Measurements from ENCODE around the gene TBCEL. TPM values are rescaled to one million over a fixed set of nuclear protein-coding genes. Genes with fewer than 3 reads are reported as not detected.
A peak's percentile ranks its signal among the peaks of the same experiment; 100 is the strongest.

TBCEL gene
- total RNA-seq, 3 donors from 2014 or later: 16.0 to 31.8 (median 26.9) TPM

DNA sequence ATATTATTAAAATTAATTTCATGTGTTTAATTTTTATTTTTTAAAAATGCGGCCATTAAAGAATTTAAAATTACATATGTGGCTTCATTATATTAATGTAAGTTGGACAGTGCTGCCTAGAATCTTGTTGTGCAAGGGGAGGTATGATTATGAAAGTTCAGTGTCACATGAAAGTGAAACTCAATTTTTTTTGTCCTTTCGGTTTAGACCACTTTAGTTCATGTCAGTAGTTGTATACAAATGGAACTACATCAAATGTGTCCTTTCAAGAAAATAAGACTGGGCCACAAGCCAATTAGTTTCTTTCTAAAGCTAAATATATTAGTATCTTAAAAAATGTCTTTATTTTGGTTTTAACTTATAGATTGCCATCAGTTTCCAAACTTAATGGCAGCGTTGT lies 35.7 kb downstream of the TBCEL start:
- H3K36me3 ChIP-seq: peaks cover 6% of the 10 kb centered on the region
- no peak for DNase-seq (ENCODE audit: low spot score in 2 of 2)
- H3K27me3 ChIP-seq: no peaks in the 10 kb centered on the region
- H3K4me3 ChIP-seq: no peak overlapping the region
- no peak overlapping the region for H3K27ac ChIP-seq
- intact Hi-C loops (cut with DNase I; ENCODE audit: low total_unique reads): no loop called here
- TF ChIP-seq, protein P1, sequence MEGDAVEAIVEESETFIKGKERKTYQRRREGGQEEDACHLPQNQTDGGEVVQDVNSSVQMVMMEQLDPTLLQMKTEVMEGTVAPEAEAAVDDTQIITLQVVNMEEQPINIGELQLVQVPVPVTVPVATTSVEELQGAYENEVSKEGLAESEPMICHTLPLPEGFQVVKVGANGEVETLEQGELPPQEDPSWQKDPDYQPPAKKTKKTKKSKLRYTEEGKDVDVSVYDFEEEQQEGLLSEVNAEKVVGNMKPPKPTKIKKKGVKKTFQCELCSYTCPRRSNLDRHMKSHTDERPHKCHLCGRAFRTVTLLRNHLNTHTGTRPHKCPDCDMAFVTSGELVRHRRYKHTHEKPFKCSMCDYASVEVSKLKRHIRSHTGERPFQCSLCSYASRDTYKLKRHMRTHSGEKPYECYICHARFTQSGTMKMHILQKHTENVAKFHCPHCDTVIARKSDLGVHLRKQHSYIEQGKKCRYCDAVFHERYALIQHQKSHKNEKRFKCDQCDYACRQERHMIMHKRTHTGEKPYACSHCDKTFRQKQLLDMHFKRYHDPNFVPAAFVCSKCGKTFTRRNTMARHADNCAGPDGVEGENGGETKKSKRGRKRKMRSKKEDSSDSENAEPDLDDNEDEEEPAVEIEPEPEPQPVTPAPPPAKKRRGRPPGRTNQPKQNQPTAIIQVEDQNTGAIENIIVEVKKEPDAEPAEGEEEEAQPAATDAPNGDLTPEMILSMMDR (IDR thresholded peaks at IDR 0.05): no peak
- TF ChIP-seq POLR2A (IDR thresholded peaks at IDR 0.05) (no peak), POLR2AphosphoS5 (IDR thresholded peaks at IDR 0.05) (no peak)
- H3K4me1 ChIP-seq: no peaks in the 10 kb centered on the region
- no peaks in the 10 kb centered on the region for H3K9me3 ChIP-seq

DNA sequence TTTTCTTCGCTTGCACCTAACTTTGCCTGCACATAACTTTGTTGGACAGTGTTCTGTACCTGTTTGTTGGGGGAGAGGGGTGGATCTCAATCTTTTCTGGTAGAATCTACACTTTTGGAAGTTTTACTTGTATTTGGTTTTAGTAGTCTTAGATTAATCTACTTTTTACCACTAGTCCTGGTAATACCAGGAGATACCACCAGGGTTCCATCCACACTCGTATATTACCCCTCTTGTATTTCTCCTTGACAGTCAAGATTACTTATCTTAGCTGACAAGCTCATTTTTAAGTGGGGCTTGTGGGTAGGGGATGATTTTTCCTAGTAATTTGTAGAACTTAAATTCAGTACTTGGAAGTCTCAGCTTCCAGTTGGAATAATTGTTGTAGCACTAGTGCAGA lies 39.8 kb downstream of the TBCEL start:
- no peaks in the 10 kb centered on the region for H3K4me1 ChIP-seq
- intact Hi-C loops (cut with DNase I; ENCODE audit: low total_unique reads): no loop called here
- no peak for DNase-seq (ENCODE audit: low spot score in 2 of 2)
- no peaks in the 10 kb centered on the region for H3K36me3 ChIP-seq
- no peak overlapping the region for H3K27ac ChIP-seq
- no peaks in the 10 kb centered on the region for H3K27me3 ChIP-seq
- no peaks in the 10 kb centered on the region for H3K9me3 ChIP-seq
- H3K4me3 ChIP-seq: no peak overlapping the region
- TF ChIP-seq, protein P1 (IDR thresholded peaks at IDR 0.05): peak in 2 of 3 donors; percentile 15 to 37
- TF ChIP-seq POLR2A (IDR thresholded peaks at IDR 0.05): no peak
- TF ChIP-seq POLR2AphosphoS5 (IDR thresholded peaks at IDR 0.05): no peak

DNA sequence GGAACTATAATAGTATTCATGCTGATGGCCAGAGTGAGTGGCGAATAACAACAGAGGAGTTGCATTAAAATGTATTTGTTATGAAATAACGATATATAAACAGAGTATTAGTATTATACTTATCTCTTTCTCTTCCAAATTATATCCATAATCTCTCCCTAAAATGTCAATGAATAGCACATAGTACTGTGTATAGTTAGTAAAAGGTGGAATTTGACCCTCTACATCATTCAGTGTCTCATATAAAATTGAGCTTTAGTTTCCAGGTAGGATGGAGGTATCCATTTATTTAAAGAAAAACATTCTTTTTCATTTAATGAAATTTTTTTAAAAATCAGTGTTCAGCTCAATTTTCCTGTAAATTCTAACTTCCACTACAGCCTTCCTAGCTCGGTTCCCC lies 42.7 kb downstream of the TBCEL start:
- Histone ChIP-seq H3K27me3 (no peaks in the 10 kb centered on the region), H3K36me3 (no peaks in the 10 kb centered on the region), H3K4me1 (no peaks in the 10 kb centered on the region), H3K27ac (no peak overlapping the region), H3K9me3 (no peaks in the 10 kb centered on the region), H3K4me3 (no peak overlapping the region)
- intact Hi-C loops (cut with DNase I; ENCODE audit: low total_unique reads): no loop called here
- TF ChIP-seq, protein P1 (IDR thresholded peaks at IDR 0.05): no peak
- TF ChIP-seq POLR2A (IDR thresholded peaks at IDR 0.05): no peak
- no peak for TF ChIP-seq POLR2AphosphoS5 (IDR thresholded peaks at IDR 0.05)
- DNase-seq (ENCODE audit: low spot score in 2 of 2): no peak

DNA sequence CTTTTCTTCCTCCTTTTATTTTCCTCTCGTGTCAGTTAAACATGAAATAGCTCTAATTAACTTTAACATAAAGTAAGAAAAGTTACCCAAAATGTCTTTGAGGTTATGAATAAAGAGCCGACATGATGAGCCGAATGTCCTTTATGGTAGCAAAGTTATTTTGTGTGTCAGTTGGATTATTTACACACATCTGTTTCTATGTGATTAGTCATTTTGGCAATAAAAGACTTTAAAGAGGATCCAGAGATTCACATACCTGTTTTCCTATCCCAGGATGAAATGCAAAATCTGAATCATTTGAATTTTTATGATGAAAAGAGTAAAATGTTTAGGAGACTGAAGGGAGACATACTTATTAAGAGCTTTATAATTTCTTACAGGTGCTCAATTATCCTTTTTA lies 43.1 kb downstream of the TBCEL start:
- intact Hi-C loops (cut with DNase I; ENCODE audit: low total_unique reads): no loop called here
- TF ChIP-seq POLR2A (IDR thresholded peaks at IDR 0.05) (no peak), POLR2AphosphoS5 (IDR thresholded peaks at IDR 0.05) (no peak)
- TF ChIP-seq, protein P1 (IDR thresholded peaks at IDR 0.05): no peak
- H3K4me1 ChIP-seq: no peaks in the 10 kb centered on the region
- no peaks in the 10 kb centered on the region for H3K36me3 ChIP-seq
- H3K4me3 ChIP-seq: no peak overlapping the region
- H3K27me3 ChIP-seq: no peaks in the 10 kb centered on the region
- DNase-seq (ENCODE audit: low spot score in 2 of 2): no peak
- no peaks in the 10 kb centered on the region for H3K9me3 ChIP-seq
- H3K27ac ChIP-seq: no peak overlapping the region

DNA sequence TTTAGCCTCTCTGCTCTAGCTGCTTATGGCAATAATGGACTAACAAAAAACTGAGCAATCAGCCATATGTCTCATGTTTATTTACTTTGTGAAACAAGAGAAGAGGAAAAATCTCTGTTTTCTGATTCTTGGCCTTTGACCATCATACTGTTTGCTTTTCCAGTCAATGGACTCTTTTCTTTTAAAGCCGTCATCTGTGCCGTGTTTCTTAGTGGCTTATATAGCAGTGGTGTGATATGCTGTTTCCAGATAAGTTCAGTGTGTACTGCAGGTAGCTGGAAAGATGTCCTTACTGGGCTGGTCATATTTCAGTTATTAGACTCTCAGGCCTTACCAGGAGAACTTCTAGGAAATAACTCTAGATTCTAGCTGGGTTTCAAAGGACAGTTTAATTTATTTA lies 43.6 kb downstream of the TBCEL start:
- no peak overlapping the region for H3K27ac ChIP-seq
- DNase-seq (ENCODE audit: low spot score in 2 of 2): no peak
- intact Hi-C loops (cut with DNase I; ENCODE audit: low total_unique reads): no loop called here
- H3K27me3 ChIP-seq: no peaks in the 10 kb centered on the region
- H3K4me3 ChIP-seq: no peak overlapping the region
- no peaks in the 10 kb centered on the region for H3K4me1 ChIP-seq
- TF ChIP-seq POLR2AphosphoS5 (IDR thresholded peaks at IDR 0.05): no peak
- no peak for TF ChIP-seq POLR2A (IDR thresholded peaks at IDR 0.05)
- TF ChIP-seq, protein P1 (IDR thresholded peaks at IDR 0.05): no peak
- H3K36me3 ChIP-seq: no peaks in the 10 kb centered on the region
- no peaks in the 10 kb centered on the region for H3K9me3 ChIP-seq
